Measurements from ENCODE around the gene FOXK2.

DNA sequence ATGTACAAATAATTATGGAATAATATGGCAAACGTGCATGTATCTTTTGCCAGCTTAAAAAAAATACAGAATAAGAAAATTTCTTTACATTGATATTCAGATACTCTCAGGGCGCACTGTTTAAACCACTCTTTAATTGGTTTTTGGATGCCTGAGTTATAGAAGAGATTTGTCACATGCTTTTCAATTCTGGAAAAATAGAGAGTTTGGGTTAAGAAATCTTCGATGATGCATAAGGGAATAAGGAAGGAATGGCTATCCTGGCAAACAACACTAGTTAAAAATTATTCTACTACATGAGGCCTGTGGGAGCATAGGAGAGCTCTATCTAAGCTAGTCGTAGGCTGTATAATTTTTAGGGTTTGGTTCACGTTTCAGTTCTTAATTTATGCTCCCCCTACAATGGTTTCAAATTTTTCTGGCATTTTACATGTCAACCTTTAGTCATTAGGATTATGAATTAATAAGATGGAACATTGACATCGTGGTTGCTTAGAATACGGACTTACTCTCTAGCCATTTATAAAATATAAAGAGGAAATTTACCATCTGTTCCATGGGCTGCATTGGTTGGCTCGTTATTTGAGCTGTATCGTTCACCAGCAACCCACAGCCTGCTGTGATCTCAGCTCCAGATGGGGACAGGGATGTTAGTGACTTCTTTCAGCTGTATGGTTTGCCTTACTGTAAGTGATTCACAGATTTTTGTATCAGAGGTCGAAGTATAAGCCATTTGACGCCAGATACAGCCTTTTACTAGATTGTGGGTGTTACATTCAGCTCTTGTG, 45.1 kb upstream of the FOXK2 start:
- TF ChIP-seq, protein P1, sequence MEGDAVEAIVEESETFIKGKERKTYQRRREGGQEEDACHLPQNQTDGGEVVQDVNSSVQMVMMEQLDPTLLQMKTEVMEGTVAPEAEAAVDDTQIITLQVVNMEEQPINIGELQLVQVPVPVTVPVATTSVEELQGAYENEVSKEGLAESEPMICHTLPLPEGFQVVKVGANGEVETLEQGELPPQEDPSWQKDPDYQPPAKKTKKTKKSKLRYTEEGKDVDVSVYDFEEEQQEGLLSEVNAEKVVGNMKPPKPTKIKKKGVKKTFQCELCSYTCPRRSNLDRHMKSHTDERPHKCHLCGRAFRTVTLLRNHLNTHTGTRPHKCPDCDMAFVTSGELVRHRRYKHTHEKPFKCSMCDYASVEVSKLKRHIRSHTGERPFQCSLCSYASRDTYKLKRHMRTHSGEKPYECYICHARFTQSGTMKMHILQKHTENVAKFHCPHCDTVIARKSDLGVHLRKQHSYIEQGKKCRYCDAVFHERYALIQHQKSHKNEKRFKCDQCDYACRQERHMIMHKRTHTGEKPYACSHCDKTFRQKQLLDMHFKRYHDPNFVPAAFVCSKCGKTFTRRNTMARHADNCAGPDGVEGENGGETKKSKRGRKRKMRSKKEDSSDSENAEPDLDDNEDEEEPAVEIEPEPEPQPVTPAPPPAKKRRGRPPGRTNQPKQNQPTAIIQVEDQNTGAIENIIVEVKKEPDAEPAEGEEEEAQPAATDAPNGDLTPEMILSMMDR (IDR thresholded peaks at IDR 0.05), result no peak
- no peak for TF ChIP-seq POLR2A (IDR thresholded peaks at IDR 0.05)

Measured in thyroid gland (tissue), 4 donors.